ENCODE measurements around the gene CPM. TPM values are rescaled to one million over a fixed set of nuclear protein-coding genes. Genes with fewer than 3 reads are reported as not detected.

CPM gene
- total and polyA plus RNA-seq, 2 donors (not counting 3 experiments of a cell fraction or from before 2014, with no cell fraction given) = not detected

DNA sequence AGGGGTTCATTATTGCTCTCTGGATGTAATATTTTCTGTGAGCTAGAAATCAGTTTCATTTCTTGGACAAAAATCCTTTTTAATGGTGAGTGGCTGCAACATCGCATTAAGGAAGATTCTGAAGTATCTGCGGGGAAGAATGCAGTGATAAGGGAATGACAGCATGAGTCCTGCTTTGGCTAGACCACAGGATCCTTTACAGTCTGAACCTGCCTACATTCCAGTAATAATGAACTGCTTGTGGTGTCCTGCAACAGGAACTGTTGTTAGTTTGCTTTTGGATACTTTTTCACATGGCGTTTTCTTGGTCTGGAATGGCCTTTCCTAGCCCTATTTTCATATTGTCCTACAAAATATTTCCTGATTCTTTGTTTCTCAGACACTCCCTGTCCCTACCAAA, 109.3 kb downstream of the CPM start:
- Histone ChIP-seq H3K9me3 (replicated peaks; ENCODE audit: control insufficient read depth, insufficient read depth, low read length) (no peaks in the 10 kb centered on the region), H3K4me1 (ENCODE audit: control insufficient read depth, extremely low read depth, insufficient read depth, low read length) (peaks cover 10% of the 10 kb centered on the region), H3K27me3 (ENCODE audit: control insufficient read depth in 2 of 2, insufficient read depth in 2 of 2, low read length in 2 of 2) (no peaks in the 10 kb centered on the region), H3K27ac (ENCODE audit: insufficient read depth, low read depth, low read length) (no peak overlapping the region), H3K9me1 (replicated peaks; ENCODE audit: control insufficient read depth, extremely low read depth, insufficient read depth, low read length) (no peaks in the 10 kb centered on the region), H4K20me1 (replicated peaks; ENCODE audit: control insufficient read depth, extremely low read depth, insufficient read depth, low read length) (peaks cover 7% of the 10 kb centered on the region), H2AFZ (ENCODE audit: low read depth, low read length) (no peak overlapping the region), H3K9ac (replicated peaks; ENCODE audit: extremely low read depth, insufficient read depth, low read length) (no peak overlapping the region), H3K36me3 (ENCODE audit: control insufficient read depth in 2 of 2, extremely low read depth in 1 of 2, insufficient read depth in 2 of 2, low read length in 2 of 2) (peaks cover 13 to 52% of the 10 kb centered on the region in 2 experiments), H3K4me2 (ENCODE audit: insufficient read depth, low read length) (peak overlapping the region; percentile 8), H3K79me2 (ENCODE audit: control insufficient read depth, insufficient read depth, low read length) (peaks cover 47% of the 10 kb centered on the region), H3K4me3 (replicated peaks in 1 of 3; ENCODE audit: insufficient read depth in 1 of 3, low read depth in 1 of 3, low read length in 3 of 3) (no peak overlapping the region)
- CTCF ChIA-PET = interaction anchor here (1.2 kb wide), 1 partner anchor 15 kb away, joined by 3 read pairs; no protein-coding TSS in a partner anchor
- no peak for DNase-seq (ENCODE audit: low read depth, low spot score)
- intact Hi-C loops (cut with micrococcal nuclease) = loop anchor here (2.0 kb wide), 1 partner anchor 15 kb away; the partner anchor contains the start of gene MDM2
- POLR2A ChIA-PET = no interaction called here
- dilution Hi-C loops (cut with MboI; ENCODE audit: extremely low pct_ligation_motif_present, low sequenced_read_pairs) = no loop called here
- no peak for FAIRE-seq
- no TSS peak for BruUV-seq (replicated peaks)
- TF ChIP-seq FOS (IDR thresholded peaks at IDR 0.05; ENCODE audit: borderline replicate concordance, insufficient read depth, low read length) (no peak), POLR2A (IDR thresholded peaks at IDR 0.05; ENCODE audit: low read depth, low read length) (no peak), EZH2 (IDR thresholded peaks at IDR 0.05; ENCODE audit: borderline replicate concordance, low read depth, low read length, severe bottlenecking) (no peak), POLR2AphosphoS5 (IDR thresholded peaks at IDR 0.05; ENCODE audit: insufficient read depth, low read depth, low read length) (no peak), GATA2 (IDR thresholded peaks at IDR 0.05; ENCODE audit: insufficient read depth, insufficient read length, low read depth, low read length) (no peak), JUN (IDR thresholded peaks at IDR 0.05; ENCODE audit: borderline replicate concordance, insufficient read depth, insufficient read length, low read depth) (no peak), MYC (IDR thresholded peaks at IDR 0.05; ENCODE audit: low read depth, low read length) (no peak)
- TF ChIP-seq, protein P1, sequence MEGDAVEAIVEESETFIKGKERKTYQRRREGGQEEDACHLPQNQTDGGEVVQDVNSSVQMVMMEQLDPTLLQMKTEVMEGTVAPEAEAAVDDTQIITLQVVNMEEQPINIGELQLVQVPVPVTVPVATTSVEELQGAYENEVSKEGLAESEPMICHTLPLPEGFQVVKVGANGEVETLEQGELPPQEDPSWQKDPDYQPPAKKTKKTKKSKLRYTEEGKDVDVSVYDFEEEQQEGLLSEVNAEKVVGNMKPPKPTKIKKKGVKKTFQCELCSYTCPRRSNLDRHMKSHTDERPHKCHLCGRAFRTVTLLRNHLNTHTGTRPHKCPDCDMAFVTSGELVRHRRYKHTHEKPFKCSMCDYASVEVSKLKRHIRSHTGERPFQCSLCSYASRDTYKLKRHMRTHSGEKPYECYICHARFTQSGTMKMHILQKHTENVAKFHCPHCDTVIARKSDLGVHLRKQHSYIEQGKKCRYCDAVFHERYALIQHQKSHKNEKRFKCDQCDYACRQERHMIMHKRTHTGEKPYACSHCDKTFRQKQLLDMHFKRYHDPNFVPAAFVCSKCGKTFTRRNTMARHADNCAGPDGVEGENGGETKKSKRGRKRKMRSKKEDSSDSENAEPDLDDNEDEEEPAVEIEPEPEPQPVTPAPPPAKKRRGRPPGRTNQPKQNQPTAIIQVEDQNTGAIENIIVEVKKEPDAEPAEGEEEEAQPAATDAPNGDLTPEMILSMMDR (IDR thresholded peaks at IDR 0.05; ENCODE audit: extremely low read depth in 1 of 2, insufficient read depth in 1 of 2, low read depth in 1 of 2, low read length in 2 of 2) = no peak
- TF ChIP-seq, protein P2, sequence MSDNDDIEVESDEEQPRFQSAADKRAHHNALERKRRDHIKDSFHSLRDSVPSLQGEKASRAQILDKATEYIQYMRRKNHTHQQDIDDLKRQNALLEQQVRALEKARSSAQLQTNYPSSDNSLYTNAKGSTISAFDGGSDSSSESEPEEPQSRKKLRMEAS (IDR thresholded peaks at IDR 0.05; ENCODE audit: insufficient read depth, insufficient read length) = no peak
